HepG2 (cell line): ENCODE measurements around the gene MRNIP. TPM values are rescaled to one million over a fixed set of nuclear protein-coding genes. Genes with fewer than 3 reads are reported as not detected.

Experiments
- CEBPZ ChIP-seq: IDR thresholded peaks from 2 replicates; pipeline ENCODE4 v1.6.1; 2012; ENCODE audit warnings: low read length, improper control_type of control experiment
- CENPBD1 ChIP-seq: sonication (generic); formaldehyde crosslinking; IDR thresholded peaks from 2 replicates; pipeline ENCODE4 v1.8.0; 2022; ENCODE audit warnings: missing genetic modification reagents, low read depth, mild to moderate bottlenecking, borderline replicate concordance
- HOXA5 ChIP-seq: sonication (generic); formaldehyde crosslinking; IDR thresholded peaks from 2 replicates; pipeline ENCODE4 v1.4.0; 2020; ENCODE audit warnings: missing genetic modification reagents
- LBX2 ChIP-seq: sonication (generic); formaldehyde crosslinking; IDR thresholded peaks from 2 replicates; pipeline ENCODE4 v1.5.0; 2020; ENCODE audit warnings: missing genetic modification reagents, mild to moderate bottlenecking, borderline replicate concordance
- MLXIP ChIP-seq: sonication (generic); formaldehyde crosslinking; IDR thresholded peaks from 2 replicates; pipeline ENCODE4 v1.9.0; 2021; ENCODE audit warnings: missing genetic modification reagents, borderline replicate concordance
- MTA1 ChIP-seq: sonication (generic); formaldehyde crosslinking; IDR thresholded peaks from 2 replicates; pipeline ENCODE4 v1.4.0; 2020; ENCODE audit warnings: missing genetic modification reagents, mild to moderate bottlenecking, borderline replicate concordance
- NCOA2 ChIP-seq: sonication (generic); formaldehyde crosslinking; IDR thresholded peaks from 2 replicates; pipeline ENCODE4 v1.8.0; 2022; ENCODE audit warnings: inconsistent platforms
- POGK ChIP-seq: sonication (generic); formaldehyde crosslinking; conservative IDR thresholded peaks from 2 replicates; pipeline ENCODE4 v1.8.0; 2022; ENCODE audit warnings: mild to moderate bottlenecking, moderate library complexity, missing genetic modification reagents
- PPARG ChIP-seq: conservative IDR thresholded peaks from 2 replicates; pipeline ENCODE4 v1.6.1; 2016; ENCODE audit warnings: missing biosample characterization, missing genetic modification reagents
- PRDM4 ChIP-seq: sonication (generic); formaldehyde crosslinking; IDR thresholded peaks from 2 replicates; pipeline ENCODE4 v1.9.0; 2021; ENCODE audit warnings: missing genetic modification reagents, borderline replicate concordance
- TAF15 ChIP-seq: fragments of 200-400 bp; formaldehyde crosslinking; IDR thresholded peaks from one replicate; pipeline ENCODE4 v1.6.1; 2018; ENCODE audit warnings: mild to moderate bottlenecking, low read depth, low read length; ENCODE audit not compliant: poor library complexity, severe bottlenecking
- XBP1 ChIP-seq: sonication (generic); formaldehyde crosslinking; IDR thresholded peaks from 2 replicates; pipeline ENCODE4 v1.5.0; 2020; ENCODE audit warnings: missing genetic modification reagents
- ZNF441 ChIP-seq: sonication (generic); formaldehyde crosslinking; IDR thresholded peaks from 2 replicates; pipeline ENCODE4 v1.7.0; 2021; ENCODE audit warnings: missing genetic modification reagents, borderline replicate concordance
- ZNF563 ChIP-seq: sonication (generic); formaldehyde crosslinking; IDR thresholded peaks from 2 replicates; pipeline ENCODE4 v1.8.0; 2022; ENCODE audit warnings: mild to moderate bottlenecking, moderate library complexity, missing genetic modification reagents
- ZNF816 ChIP-seq: sonication (generic); formaldehyde crosslinking; IDR thresholded peaks from 2 replicates; pipeline ENCODE4 v1.8.0; 2022; ENCODE audit warnings: missing genetic modification reagents, mild to moderate bottlenecking, borderline replicate concordance
- ZNF841 ChIP-seq: sonication (generic); formaldehyde crosslinking; IDR thresholded peaks from 2 replicates; pipeline ENCODE4 v1.8.1; 2023; ENCODE audit warnings: missing genetic modification reagents, borderline replicate concordance
- ZSCAN21 ChIP-seq: sonication (generic); formaldehyde crosslinking; IDR thresholded peaks from 2 replicates; pipeline ENCODE4 v1.8.0; 2022; ENCODE audit warnings: mild to moderate bottlenecking, missing genetic modification reagents, moderate library complexity, borderline replicate concordance
- polyA plus RNA-seq, 8 experiments: library from polyadenylated mRNA; depleted of rRNA in 3 of 8; stranded (reverse) in 7 of 8; unstranded in 1 of 8; fragments of >200 nt; fragmentation: Illumina TruSeq in 4 of 8; extraction: Trizol in 4 of 8; gene quantifications; 2 replicates each; pipeline versions ENCODE4 v1.2.1 to v1.2.3, GENCODE V29; 2011 to 2016; ENCODE audit warnings: low read depth in 4 of 8, missing spikeins in 1 of 8, mixed read lengths in 1 of 8; ENCODE audit not compliant: insufficient read depth in 1 of 8
- total RNA-seq, 5 experiments: library from RNA; depleted of rRNA; stranded (reverse); fragments of >200 nt; fragmentation: Illumina TruSeq; extraction: Trizol; gene quantifications; 2 replicates each; pipeline ENCODE4 v1.2.3, GENCODE V29; 2016; ENCODE audit warnings: low read depth in 1 of 5

Gene MRNIP
- total and polyA plus RNA-seq, 2 of the 13 experiments (the other 11 are each of a cell fraction or from before 2014, with no cell fraction given), result 15.5 to 34.1 TPM

GRCh38 chr5:179818746-179819295 lies 39.8 kb downstream of the MRNIP start (continued):
- no peak for TF ChIP-seq PRDM4 (CRISPR knock-in tag)
- peak; percentile 88; the same call in 1 of the 2 replicates for TF ChIP-seq MTA1
- TF ChIP-seq LBX2 (CRISPR knock-in tag), result no peak
- TF ChIP-seq ZNF441 (CRISPR knock-in tag), result no peak
- no peak for TF ChIP-seq MLXIP (CRISPR knock-in tag)
- peak; percentile 8; the same call in 1 of the 2 replicates for TF ChIP-seq ZSCAN21 (CRISPR knock-in tag)
- peak; percentile 44; the same call in 1 of the 2 replicates for TF ChIP-seq ZNF563 (CRISPR knock-in tag)
- TF ChIP-seq TAF15, result peak; percentile 94
- no peak for TF ChIP-seq CEBPZ
- peak; percentile 100 for TF ChIP-seq PPARG (CRISPR knock-in tag)
- TF ChIP-seq NCOA2 (CRISPR knock-in tag), result peak; percentile 81
- TF ChIP-seq ZNF841 (CRISPR knock-in tag), result 0 out of 2 replicates have a peak, but pooled peaks have one; percentile 67
- peak; percentile 91 for TF ChIP-seq ZNF816 (CRISPR knock-in tag)
- TF ChIP-seq XBP1 (CRISPR knock-in tag), result no peak
- TF ChIP-seq POGK (CRISPR knock-in tag), result peak; percentile 54; the same call in 1 of the 2 replicates
- TF ChIP-seq HOXA5 (CRISPR knock-in tag), result peak; percentile 79
- no peak; the same call in none of the 2 replicates for TF ChIP-seq CENPBD1 (CRISPR knock-in tag)
